Gastrocnemius medialis (tissue), 4 donors: ENCODE measurements around the gene CYP19A1. TPM values are rescaled to one million over a fixed set of nuclear protein-coding genes. Genes with fewer than 3 reads are reported as not detected.
"Not testable (repeated sequence)": the region's sequence is repeated elsewhere in the genome, so short reads cannot be mapped to it uniquely, and the experiment has no call there.

Source experiments
- ATAC-seq, 2 donors: fragments of 150-250 bp; one replicate each; pipeline ENCODE4 v1.9.1; 2016
- DNase-seq, 2 donors: peaks; one replicate each; pipeline ENCODE4 v3.0.0-alpha.2; 2019
- H3K27ac ChIP-seq, 4 donors: fragments of 200-600 bp; sonication (generic); 1 replicate in 1 of 4; 2 replicates in 3 of 4; pipeline ENCODE4 v1.5.1; 2016 to 2018; ENCODE audit warnings: mild to moderate bottlenecking in 2 of 4, moderate library complexity in 1 of 4
- H3K27me3 ChIP-seq, 3 donors: fragments of 200-600 bp; sonication (generic) in 2 of 3; 1 replicate in 1 of 3; 2 replicates in 2 of 3; pipeline versions ENCODE4 v1.5.1 to v1.6.0; 2016 to 2019; ENCODE audit warnings: mild to moderate bottlenecking in 1 of 3, moderate library complexity in 1 of 3
- H3K36me3 ChIP-seq, 2 donors: fragments of 200-600 bp; sonication (generic) in 1 of 2; one replicate each; pipeline ENCODE4 v1.5.1; 2017 to 2018
- H3K4me1 ChIP-seq, 2 donors: fragments of 200-600 bp; sonication (generic) in 1 of 2; one replicate each; pipeline ENCODE4 v1.5.1; 2016 to 2017; ENCODE audit warnings: mild to moderate bottlenecking in 2 of 2
- H3K4me3 ChIP-seq, 4 donors: fragments of 200-600 bp; sonication (generic) in 3 of 4; 1 replicate in 1 of 4; 2 replicates in 3 of 4; pipeline ENCODE4 v1.5.1; 2016 to 2019; ENCODE audit warnings: mild to moderate bottlenecking in 2 of 4
- H3K9me3 ChIP-seq, 3 donors: fragments of 200-600 bp; sonication (generic) in 2 of 3; 1 replicate in 1 of 3; 2 replicates in 2 of 3; pipeline ENCODE4 v1.5.1; 2016 to 2019
- CTCF ChIP-seq, 5 experiments: fragments of 450-650 bp in 3 of 5; fragments of 200-600 bp in 2 of 5; sonication (generic) in 2 of 5; IDR thresholded peaks in 4 of 5; conservative IDR thresholded peaks in 1 of 5; 1 replicate in 4 of 5; 2 replicates in 1 of 5; pipeline ENCODE4 v1.5.1; 2016 to 2019; ENCODE audit warnings: antibody characterized with exemption in 5 of 5, mild to moderate bottlenecking in 3 of 5, moderate library complexity in 3 of 5
- POLR2A ChIP-seq, 2 donors: fragments of 450-650 bp; IDR thresholded peaks; one replicate each; pipeline ENCODE4 v1.6.1; 2017; ENCODE audit warnings: antibody characterized with exemption in 2 of 2, mild to moderate bottlenecking in 2 of 2, moderate library complexity in 2 of 2
- in situ Hi-C, 4 donors: fragments of 200-750 bp; cut with MboI; loops; one replicate each; pipeline versions ENCODE4 v1.15.0 to v1.8.0; 2017; ENCODE audit warnings: low sequenced_read_pairs in 4 of 4
- intact Hi-C: fragments of 100-400 bp; cut with DNase I; formaldehyde crosslinking; loops from one replicate; pipeline ENCODE4 v1.15.1; 2023; ENCODE audit warnings: low total_unique reads
- total RNA-seq, 4 donors: library from RNA; depleted of rRNA; stranded (reverse); fragments of >200 nt; gene quantifications; one replicate each; pipeline versions ENCODE4 v1.1.0 to v1.2.3, GENCODE V29; 2016

CYP19A1 gene
- total RNA-seq, 4 donors from 2014 or later = 0.68 to 0.75 (median 0.71) TPM; not detected in 1

GRCh38 chr15:51189669-51190385, 148.6 kb downstream of the CYP19A1 start:
- ATAC-seq = peak; percentile 10 to 42
- peak; percentile 17 to 31 for DNase-seq
- H3K27ac ChIP-seq = peak overlapping the region; percentile 79 to 90 (median 84)
- in situ Hi-C loops (no loop called here), intact Hi-C loops (no loop called here)
- no peaks in the 10 kb centered on the region for H3K9me3 ChIP-seq
- no peaks in the 10 kb centered on the region for H3K27me3 ChIP-seq
- H3K4me1 ChIP-seq = peaks cover 26 to 37% of the 10 kb centered on the region in 2 donors
- no peak overlapping the region for H3K4me3 ChIP-seq
- H3K36me3 ChIP-seq = no peaks in the 10 kb centered on the region
- TF ChIP-seq POLR2A (IDR thresholded peaks at IDR 0.05) (no peak), CTCF (IDR thresholded peaks at IDR 0.05 in 4 of 5, conservative IDR thresholded peaks at IDR 0.05 in 1 of 5) (no peak)

- ATAC-seq, intact Hi-C loops, H3K9me3 ChIP-seq, in situ Hi-C loops, H3K27me3 ChIP-seq, H3K36me3 ChIP-seq, H3K4me3 ChIP-seq, DNase-seq: not testable (repeated sequence)
- H3K27ac ChIP-seq = peak overlapping the region in 1 of 4 donors; percentile 90
- H3K4me1 ChIP-seq = peaks cover 26 to 37% of the 10 kb centered on the region in 2 donors
These were observed 149.6 kb downstream of the CYP19A1 start for GRCh38 chr15:51188791-51189190.

- intact Hi-C loops (no loop called here), in situ Hi-C loops (no loop called here)
- Histone ChIP-seq H3K4me1 (peaks cover 19 to 27% of the 10 kb centered on the region in 2 donors), H3K36me3 (no peaks in the 10 kb centered on the region), H3K27ac (no peak overlapping the region), H3K27me3 (no peaks in the 10 kb centered on the region), H3K9me3 (no peaks in the 10 kb centered on the region), H3K4me3 (no peak overlapping the region)
- no peak for ATAC-seq
- no peak for DNase-seq
- TF ChIP-seq CTCF (IDR thresholded peaks at IDR 0.05 in 4 of 5, conservative IDR thresholded peaks at IDR 0.05 in 1 of 5) (no peak), POLR2A (IDR thresholded peaks at IDR 0.05) (no peak)
These were observed 151.5 kb downstream of the CYP19A1 start for GRCh38 chr15:51186891-51187290.

GRCh38 chr15:51186181-51186705, 152.2 kb downstream of the CYP19A1 start:
- in situ Hi-C loops (no loop called here), intact Hi-C loops (no loop called here)
- Histone ChIP-seq H3K36me3 (no peaks in the 10 kb centered on the region), H3K27ac (no peak overlapping the region), H3K4me3 (no peak overlapping the region), H3K9me3 (no peaks in the 10 kb centered on the region), H3K4me1 (peaks cover 14 to 26% of the 10 kb centered on the region in 2 donors), H3K27me3 (no peaks in the 10 kb centered on the region)
- DNase-seq (no peak), ATAC-seq (no peak)
- TF ChIP-seq POLR2A (IDR thresholded peaks at IDR 0.05) = no peak
- TF ChIP-seq CTCF (IDR thresholded peaks at IDR 0.05 in 4 of 5, conservative IDR thresholded peaks at IDR 0.05 in 1 of 5) = no peak

GRCh38 chr15:51185213-51186159, 152.9 kb downstream of the CYP19A1 start:
- no peaks in the 10 kb centered on the region for H3K27me3 ChIP-seq
- no peaks in the 10 kb centered on the region for H3K36me3 ChIP-seq
- TF ChIP-seq CTCF (IDR thresholded peaks at IDR 0.05 in 4 of 5, conservative IDR thresholded peaks at IDR 0.05 in 1 of 5) (no peak), POLR2A (IDR thresholded peaks at IDR 0.05) (no peak)
- peaks cover 11 to 19% of the 10 kb centered on the region in 2 donors for H3K4me1 ChIP-seq
- intact Hi-C loops = no loop called here
- no peak for ATAC-seq
- H3K27ac ChIP-seq = no peak overlapping the region
- no peak overlapping the region for H3K4me3 ChIP-seq
- in situ Hi-C loops = no loop called here
- DNase-seq = no peak
- H3K9me3 ChIP-seq = no peaks in the 10 kb centered on the region
